NCI-H1092 treated with DMSO at 0.1 percent for 48 hours (cell line): ENCODE results near the gene ADD1.
"Not testable (repeated sequence)": the region's sequence is repeated elsewhere in the genome, so short reads cannot be mapped to it uniquely, and the experiment has no call there.

Source experiments
- DNase-seq: peaks from one replicate; lab custom pipeline; 2025; lab: John Stamatoyannopoulos, UW

ADD1 gene

GRCh38 chr4:2934077-2934812 lies 90.6 kb downstream of the ADD1 start:
- no peak for DNase-seq

DNA sequence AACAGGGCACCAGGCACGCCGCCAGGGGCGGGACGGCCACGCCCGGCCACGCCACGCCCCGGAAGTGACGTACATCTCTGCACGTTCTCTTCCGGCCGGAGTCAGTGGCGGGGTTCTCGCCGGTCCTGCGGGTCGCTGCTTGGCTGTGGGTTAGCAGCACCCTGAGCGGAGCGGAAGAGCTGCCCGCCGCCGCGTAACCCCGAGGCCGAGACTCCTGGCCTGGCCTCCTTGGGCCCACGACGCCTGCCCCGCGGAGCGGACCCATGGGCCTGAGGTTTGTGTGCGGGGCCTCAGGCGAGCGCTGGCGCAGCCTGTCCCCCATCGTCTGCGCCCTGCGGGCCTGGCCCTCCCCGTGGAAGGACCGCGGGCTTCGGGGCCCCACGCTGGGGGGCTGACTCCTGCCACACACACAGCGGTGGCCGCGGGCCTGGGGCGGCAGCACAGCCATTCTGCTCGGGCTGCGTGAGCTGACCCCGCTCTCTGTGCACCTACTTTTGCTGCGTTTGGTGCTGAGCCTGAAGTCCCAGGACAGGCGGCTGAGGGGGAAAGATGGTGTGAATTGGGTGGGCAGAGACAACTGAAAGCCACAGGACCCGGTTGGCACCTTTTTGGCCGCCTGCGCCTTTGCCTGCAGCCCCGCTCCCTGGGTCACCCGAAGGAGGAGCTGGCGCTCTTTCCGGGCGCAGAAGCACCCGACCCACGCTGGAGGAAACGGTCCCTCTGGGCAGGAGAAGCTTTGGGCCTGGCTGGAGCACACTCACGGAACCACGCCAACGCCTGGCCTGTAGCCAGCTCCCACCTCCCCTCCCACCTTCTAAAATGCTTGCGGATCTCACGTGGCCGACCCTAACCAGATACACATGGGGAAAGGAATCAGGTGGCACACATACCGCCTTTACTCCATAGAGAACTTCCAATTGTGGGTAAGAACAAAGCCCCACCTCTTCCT lies 91.4 kb downstream of the ADD1 start:
- DNase-seq, result peak; percentile 77

DNA sequence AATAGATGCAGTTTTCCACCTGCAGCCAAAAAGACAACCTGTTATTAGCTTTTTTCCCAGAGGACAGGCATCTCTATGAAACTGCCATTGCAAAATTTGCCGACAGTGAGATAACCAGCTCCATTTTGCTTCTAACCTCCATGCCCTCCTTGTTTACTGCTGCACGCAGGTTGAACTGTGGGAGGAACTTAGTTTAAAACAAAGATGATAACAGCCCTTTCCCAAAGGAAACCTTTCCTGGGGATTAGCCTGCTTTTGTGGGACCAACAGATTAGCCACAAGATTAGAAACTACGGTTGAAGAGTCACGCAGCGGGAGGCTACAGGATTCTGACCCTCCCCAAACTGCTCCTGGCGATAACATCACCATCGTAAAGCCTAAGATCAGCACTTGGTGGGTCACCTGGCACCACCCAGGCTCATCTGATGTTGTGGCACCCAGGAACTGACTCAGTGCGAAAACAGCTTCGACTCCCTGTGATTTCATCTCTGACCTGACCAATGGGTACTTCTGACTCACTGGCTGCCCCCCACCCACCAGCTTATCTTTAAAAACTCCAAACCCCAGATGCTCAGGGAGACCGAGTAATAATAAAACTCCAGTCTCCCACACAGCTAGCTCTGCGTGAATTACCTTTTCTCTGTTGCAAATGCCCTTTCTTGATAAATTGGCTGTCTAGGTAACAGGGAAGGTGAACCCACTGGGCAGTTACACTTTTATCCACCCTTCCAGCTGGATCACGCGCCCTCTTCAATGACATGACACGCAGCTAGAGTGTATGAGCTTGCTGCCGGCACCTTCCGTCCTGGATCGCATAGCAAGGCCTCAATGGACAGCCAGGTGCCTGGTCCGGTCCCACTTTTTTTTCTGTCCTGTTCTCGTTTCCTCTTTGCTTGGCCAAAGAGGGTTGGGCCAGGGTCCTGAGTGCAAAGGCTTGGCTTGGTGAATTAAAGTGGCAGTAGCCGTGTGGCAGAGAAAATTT lies 92.4 kb downstream of the ADD1 start:
- no peak for DNase-seq

DNA sequence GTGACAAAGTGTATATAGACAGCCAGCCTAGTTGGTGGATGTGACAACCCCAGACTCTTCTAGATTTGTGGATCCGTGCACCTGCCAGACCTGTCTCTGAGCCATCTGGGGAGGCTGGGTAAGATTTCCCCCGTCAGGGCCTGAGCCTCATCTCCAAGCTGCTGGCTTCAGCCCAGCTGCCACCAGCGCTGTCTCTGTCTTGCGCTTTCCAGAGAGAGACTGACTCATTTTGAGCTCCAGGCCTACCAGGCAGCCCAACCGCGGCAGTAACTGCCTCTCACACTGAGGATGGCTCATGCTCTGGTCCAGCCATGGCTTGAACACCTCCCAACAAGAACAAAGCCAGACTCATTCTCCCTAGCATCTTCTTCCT lies 93.1 kb downstream of the ADD1 start:
- no peak for DNase-seq

- DNase-seq, result no peak
Measured at GRCh38 chr4:2937146-2937857, 93.7 kb downstream of the ADD1 start.

GRCh38 chr4:2937986-2938385 lies 94.3 kb downstream of the ADD1 start:
- DNase-seq, result no peak

GRCh38 chr4:2938411-2938810 lies 94.8 kb downstream of the ADD1 start:
- DNase-seq, result not testable (repeated sequence)

GRCh38 chr4:2938906-2939305 lies 95.3 kb downstream of the ADD1 start:
- no peak for DNase-seq

GRCh38 chr4:2939383-2940243 lies 96.0 kb downstream of the ADD1 start:
- DNase-seq, result no peak

GRCh38 chr4:2940267-2941137 lies 96.9 kb downstream of the ADD1 start:
- DNase-seq, result no peak

DNA sequence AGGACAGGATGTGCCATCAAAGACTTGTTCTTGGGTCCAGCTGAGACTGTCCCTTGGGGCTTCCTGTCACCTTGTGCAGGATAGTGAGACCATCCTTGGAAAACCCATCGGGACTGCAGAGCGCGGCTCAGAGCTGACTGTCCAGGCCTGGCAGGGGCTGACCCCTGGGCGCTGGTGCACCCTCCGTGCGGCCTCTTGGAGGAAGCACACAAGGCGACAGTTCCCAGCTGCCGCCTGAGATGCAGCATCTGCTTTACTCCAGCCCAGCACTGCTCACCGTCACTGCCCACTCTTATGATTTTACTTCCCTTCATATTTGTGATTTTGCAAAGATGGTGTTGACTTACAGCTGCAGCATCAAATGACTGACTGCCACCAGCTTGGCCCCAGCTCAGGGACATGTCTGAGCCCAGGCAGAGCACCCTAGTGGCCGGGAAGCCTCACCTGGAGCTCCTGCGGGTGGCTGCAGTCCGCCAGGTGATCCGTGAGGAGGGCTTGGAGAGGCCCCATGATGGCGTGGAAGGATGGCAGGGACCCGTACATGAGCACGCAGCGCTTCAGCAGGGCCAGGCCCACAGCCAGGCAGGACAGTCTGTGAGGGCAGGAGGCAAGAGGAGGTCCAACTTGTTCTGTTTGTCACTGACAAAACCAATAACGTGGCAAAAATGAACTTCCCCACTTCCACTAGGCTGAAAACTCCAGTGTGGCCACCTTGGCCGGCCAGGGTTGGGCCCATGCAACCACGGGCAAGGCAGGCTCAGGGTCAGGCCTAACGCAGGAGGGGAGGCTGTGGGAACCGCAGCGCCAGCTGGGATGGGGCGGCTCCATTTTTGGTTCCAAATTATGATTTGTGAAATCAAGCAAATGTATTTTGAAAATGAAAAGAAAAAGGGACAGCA lies 97.7 kb downstream of the ADD1 start:
- DNase-seq, result no peak

DNA sequence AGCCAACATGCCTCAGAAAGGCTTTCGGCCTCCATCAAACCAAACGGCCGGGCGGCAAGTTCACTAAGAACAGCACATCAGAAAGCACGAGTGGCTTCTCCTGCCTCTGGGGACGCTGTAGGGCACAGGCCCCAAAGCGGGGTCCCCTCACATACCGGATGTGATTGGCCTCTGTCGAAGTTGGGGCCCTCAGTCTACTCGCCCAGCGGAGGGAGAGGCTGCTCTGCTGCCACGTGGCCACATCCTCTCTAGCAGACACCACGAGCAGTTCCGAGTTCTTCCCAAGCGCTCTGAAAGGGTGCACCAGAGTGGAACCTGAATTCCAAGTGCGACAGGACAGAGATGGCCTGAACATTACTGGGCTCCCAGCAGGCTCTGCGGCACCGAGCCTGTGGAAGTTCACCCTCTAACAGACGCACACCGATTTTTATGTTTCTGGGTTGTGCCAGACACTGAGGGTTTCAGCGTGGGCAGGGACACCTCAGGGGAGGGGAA lies 98.4 kb downstream of the ADD1 start:
- no peak for DNase-seq

GRCh38 chr4:2942532-2943363 lies 99.1 kb downstream of the ADD1 start:
- DNase-seq, result no peak

DNA sequence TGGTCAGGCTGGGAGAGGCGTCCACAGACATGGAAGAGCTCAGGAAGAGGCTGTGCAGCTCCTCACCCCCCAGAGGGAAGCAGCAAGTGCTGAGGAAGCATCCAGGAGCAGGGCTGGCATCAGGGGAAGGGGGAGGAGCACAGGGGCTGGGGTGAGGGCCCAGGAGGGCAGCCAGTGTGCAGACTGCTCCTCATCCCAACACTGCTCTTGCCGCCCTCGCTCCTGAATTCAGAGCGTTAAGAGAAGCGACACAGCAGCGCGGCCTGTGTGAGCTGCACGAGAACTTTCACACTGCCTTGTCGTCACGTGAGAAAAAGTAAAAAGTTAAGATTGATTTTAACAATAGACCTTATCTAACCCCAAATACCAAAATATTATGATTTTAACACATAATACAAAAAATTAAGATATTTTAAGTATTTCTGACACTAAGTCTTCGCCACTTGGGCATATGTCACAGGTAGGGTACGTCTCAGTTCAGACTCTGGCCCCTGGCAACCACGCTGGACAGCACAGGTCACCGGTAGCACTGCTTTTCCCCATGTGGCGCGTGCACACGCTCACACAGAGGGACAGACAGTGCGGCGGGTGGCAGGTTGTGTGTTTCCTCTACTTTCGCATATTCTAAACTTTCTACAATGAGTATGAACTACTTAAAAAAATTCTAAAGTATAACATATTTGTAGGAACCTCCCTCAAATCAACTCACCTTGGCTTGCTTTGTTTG lies 99.9 kb downstream of the ADD1 start:
- no peak for DNase-seq

DNA sequence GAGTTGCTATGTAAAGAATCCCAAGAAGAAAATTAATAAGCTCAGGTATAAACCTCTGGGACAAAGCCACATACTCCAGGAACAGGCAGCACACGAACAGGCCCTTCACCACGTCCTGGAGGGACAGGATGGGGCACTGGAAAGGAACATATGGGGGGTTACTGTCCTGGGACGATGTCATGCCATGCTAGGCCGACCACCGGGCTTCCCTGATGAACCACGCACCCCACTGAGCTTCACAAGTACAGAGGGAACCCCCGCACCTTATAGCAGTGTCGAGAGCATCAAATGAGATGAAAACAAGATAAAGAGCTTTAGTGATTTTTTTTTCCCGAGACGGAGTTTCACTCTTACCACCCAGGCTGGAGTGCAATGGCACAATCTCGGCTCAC lies 100.4 kb downstream of the ADD1 start:
- no peak for DNase-seq
